ENCODE measurements around the gene SLC25A21.

The SLC25A21 gene

GRCh38 chr14:36973806-36974442 lies 198.5 kb downstream of the SLC25A21 start:
- no peaks in the 10 kb centered on the region for H3K27me3 Mint-ChIP-seq
- ATAC-seq (replicated peaks; ENCODE audit: extremely low read depth, poor library complexity, severe bottlenecking): no peak
- no peak overlapping the region for H3K27ac Mint-ChIP-seq (ENCODE audit: low read depth)
- no peak overlapping the region for H3K4me3 Mint-ChIP-seq
- peaks cover 16% of the 10 kb centered on the region for H3K9me3 Mint-ChIP-seq
- H3K4me1 Mint-ChIP-seq: no peaks in the 10 kb centered on the region
- H3K36me3 Mint-ChIP-seq (ENCODE audit: insufficient read depth): no peaks in the 10 kb centered on the region
- DNase-seq (ENCODE audit: low spot score in 2 of 2): no peak

- no peak overlapping the region for H3K27ac Mint-ChIP-seq (ENCODE audit: low read depth)
- no peaks in the 10 kb centered on the region for H3K27me3 Mint-ChIP-seq
- H3K36me3 Mint-ChIP-seq (ENCODE audit: insufficient read depth): no peaks in the 10 kb centered on the region
- ATAC-seq (replicated peaks; ENCODE audit: extremely low read depth, poor library complexity, severe bottlenecking) (no peak), DNase-seq (ENCODE audit: low spot score in 2 of 2) (no peak)
- no peaks in the 10 kb centered on the region for H3K4me1 Mint-ChIP-seq
- peaks cover 23% of the 10 kb centered on the region for H3K9me3 Mint-ChIP-seq
- H3K4me3 Mint-ChIP-seq: no peak overlapping the region
Measured at GRCh38 chr14:36971263-36971855, 201.0 kb downstream of the SLC25A21 start.

- Mint-ChIP-seq H3K27ac (ENCODE audit: low read depth) (no peak overlapping the region), H3K4me1 (no peaks in the 10 kb centered on the region), H3K4me3 (no peak overlapping the region), H3K9me3 (peaks cover 15% of the 10 kb centered on the region), H3K36me3 (ENCODE audit: insufficient read depth) (no peaks in the 10 kb centered on the region), H3K27me3 (no peaks in the 10 kb centered on the region)
- DNase-seq (ENCODE audit: low spot score in 2 of 2): no peak
- no peak for ATAC-seq (replicated peaks; ENCODE audit: extremely low read depth, poor library complexity, severe bottlenecking)
Measured at GRCh38 chr14:36967892-36968555, 204.4 kb downstream of the SLC25A21 start.

- DNase-seq (ENCODE audit: low spot score in 2 of 2) (no peak), ATAC-seq (replicated peaks; ENCODE audit: extremely low read depth, poor library complexity, severe bottlenecking) (no peak)
- Mint-ChIP-seq H3K4me1 (no peaks in the 10 kb centered on the region), H3K36me3 (ENCODE audit: insufficient read depth) (no peaks in the 10 kb centered on the region), H3K27me3 (no peaks in the 10 kb centered on the region), H3K9me3 (peaks cover 10% of the 10 kb centered on the region), H3K27ac (ENCODE audit: low read depth) (no peak overlapping the region), H3K4me3 (no peak overlapping the region)
Measured at GRCh38 chr14:36955967-36956366, 216.4 kb downstream of the SLC25A21 start.

- Mint-ChIP-seq H3K36me3 (ENCODE audit: insufficient read depth) (no peaks in the 10 kb centered on the region), H3K9me3 (peaks cover 6% of the 10 kb centered on the region), H3K4me1 (no peaks in the 10 kb centered on the region), H3K27ac (ENCODE audit: low read depth) (no peak overlapping the region), H3K27me3 (no peaks in the 10 kb centered on the region), H3K4me3 (no peak overlapping the region)
- no peak for DNase-seq (ENCODE audit: low spot score in 2 of 2)
- no peak for ATAC-seq (replicated peaks; ENCODE audit: extremely low read depth, poor library complexity, severe bottlenecking)
Measured at GRCh38 chr14:36955376-36955775, 217.0 kb downstream of the SLC25A21 start.

- ATAC-seq (replicated peaks; ENCODE audit: extremely low read depth, poor library complexity, severe bottlenecking) (no peak), DNase-seq (ENCODE audit: low spot score in 2 of 2) (no peak)
- H3K36me3 Mint-ChIP-seq (ENCODE audit: insufficient read depth): no peaks in the 10 kb centered on the region
- no peak overlapping the region for H3K27ac Mint-ChIP-seq (ENCODE audit: low read depth)
- H3K4me3 Mint-ChIP-seq: no peak overlapping the region
- H3K4me1 Mint-ChIP-seq: no peaks in the 10 kb centered on the region
- H3K27me3 Mint-ChIP-seq: no peaks in the 10 kb centered on the region
- peaks cover 5% of the 10 kb centered on the region for H3K9me3 Mint-ChIP-seq
Measured at GRCh38 chr14:36952689-36953088, 219.7 kb downstream of the SLC25A21 start.

- no peaks in the 10 kb centered on the region for H3K27me3 Mint-ChIP-seq
- DNase-seq (ENCODE audit: low spot score in 2 of 2) (no peak), ATAC-seq (replicated peaks; ENCODE audit: extremely low read depth, poor library complexity, severe bottlenecking) (no peak)
- no peak overlapping the region for H3K4me3 Mint-ChIP-seq
- no peak overlapping the region for H3K27ac Mint-ChIP-seq (ENCODE audit: low read depth)
- peaks cover 5% of the 10 kb centered on the region for H3K9me3 Mint-ChIP-seq
- H3K4me1 Mint-ChIP-seq: no peaks in the 10 kb centered on the region
- no peaks in the 10 kb centered on the region for H3K36me3 Mint-ChIP-seq (ENCODE audit: insufficient read depth)
Measured at GRCh38 chr14:36951380-36951911, 221.0 kb downstream of the SLC25A21 start.

- H3K27ac Mint-ChIP-seq (ENCODE audit: low read depth): no peak overlapping the region
- H3K4me3 Mint-ChIP-seq: no peak overlapping the region
- DNase-seq (ENCODE audit: low spot score in 2 of 2) (no peak), ATAC-seq (replicated peaks; ENCODE audit: extremely low read depth, poor library complexity, severe bottlenecking) (no peak)
- peaks cover 5% of the 10 kb centered on the region for H3K9me3 Mint-ChIP-seq
- H3K4me1 Mint-ChIP-seq: no peaks in the 10 kb centered on the region
- no peaks in the 10 kb centered on the region for H3K36me3 Mint-ChIP-seq (ENCODE audit: insufficient read depth)
- H3K27me3 Mint-ChIP-seq: no peaks in the 10 kb centered on the region
Measured at GRCh38 chr14:36950812-36951211, 221.6 kb downstream of the SLC25A21 start.

- Mint-ChIP-seq H3K27me3 (no peaks in the 10 kb centered on the region), H3K4me3 (no peak overlapping the region), H3K9me3 (no peaks in the 10 kb centered on the region), H3K4me1 (no peaks in the 10 kb centered on the region), H3K36me3 (ENCODE audit: insufficient read depth) (no peaks in the 10 kb centered on the region), H3K27ac (ENCODE audit: low read depth) (no peak overlapping the region)
- DNase-seq (ENCODE audit: low spot score in 2 of 2) (no peak), ATAC-seq (replicated peaks; ENCODE audit: extremely low read depth, poor library complexity, severe bottlenecking) (no peak)
Measured at GRCh38 chr14:36949371-36949770, 223.0 kb downstream of the SLC25A21 start.

- Mint-ChIP-seq H3K36me3 (ENCODE audit: insufficient read depth) (no peaks in the 10 kb centered on the region), H3K9me3 (no peaks in the 10 kb centered on the region), H3K27me3 (no peaks in the 10 kb centered on the region), H3K4me3 (no peak overlapping the region), H3K4me1 (no peaks in the 10 kb centered on the region), H3K27ac (ENCODE audit: low read depth) (no peak overlapping the region)
- DNase-seq (ENCODE audit: low spot score in 2 of 2): no peak
- ATAC-seq (replicated peaks; ENCODE audit: extremely low read depth, poor library complexity, severe bottlenecking): no peak
Measured at GRCh38 chr14:36948157-36948859, 224.1 kb downstream of the SLC25A21 start.

- H3K36me3 Mint-ChIP-seq (ENCODE audit: insufficient read depth): no peaks in the 10 kb centered on the region
- H3K4me3 Mint-ChIP-seq: no peak overlapping the region
- no peak overlapping the region for H3K27ac Mint-ChIP-seq (ENCODE audit: low read depth)
- H3K9me3 Mint-ChIP-seq: no peaks in the 10 kb centered on the region
- no peak for ATAC-seq (replicated peaks; ENCODE audit: extremely low read depth, poor library complexity, severe bottlenecking)
- no peaks in the 10 kb centered on the region for H3K27me3 Mint-ChIP-seq
- no peaks in the 10 kb centered on the region for H3K4me1 Mint-ChIP-seq
- DNase-seq (ENCODE audit: low spot score in 2 of 2): no peak
Measured at GRCh38 chr14:36947362-36947761, 225.0 kb downstream of the SLC25A21 start.

- DNase-seq (ENCODE audit: low spot score in 2 of 2): no peak
- no peak overlapping the region for H3K27ac Mint-ChIP-seq (ENCODE audit: low read depth)
- no peaks in the 10 kb centered on the region for H3K4me1 Mint-ChIP-seq
- H3K4me3 Mint-ChIP-seq: no peak overlapping the region
- H3K27me3 Mint-ChIP-seq: no peaks in the 10 kb centered on the region
- ATAC-seq (replicated peaks; ENCODE audit: extremely low read depth, poor library complexity, severe bottlenecking): no peak
- no peaks in the 10 kb centered on the region for H3K9me3 Mint-ChIP-seq
- no peaks in the 10 kb centered on the region for H3K36me3 Mint-ChIP-seq (ENCODE audit: insufficient read depth)
Measured at GRCh38 chr14:36946872-36947271, 225.5 kb downstream of the SLC25A21 start.

Measured in central memory CD8-positive, alpha-beta T cell (primary cell).